Stimulated activated CD8-positive, alpha-beta memory T cell treated with anti-CD3 and anti-CD28 coated beads, Interleukin-4, amount 100 ng/mL, for 1 hour (primary cell): ENCODE measurements around the gene GAL3ST2.
"Not testable (repeated sequence)": the region's sequence is repeated elsewhere in the genome, so short reads cannot be mapped to it uniquely, and the experiment has no call there.

Experiments used
- DNase-seq, 2 donors: peaks; one replicate each; pipeline ENCODE4 v3.0.0-alpha.2; 2020; ENCODE audit warnings: low read depth in 2 of 2, low spot score in 1 of 2

Gene GAL3ST2

GRCh38 chr2:241767464-241768250 lies 9.0 kb upstream of the GAL3ST2 start:
- DNase-seq = no peak

GRCh38 chr2:241768251-241768711 lies 8.3 kb upstream of the GAL3ST2 start:
- no peak for DNase-seq

- DNase-seq = no peak
These were observed 7.8 kb upstream of the GAL3ST2 start for GRCh38 chr2:241768850-241769249.

- no peak for DNase-seq
These were observed 6.8 kb upstream of the GAL3ST2 start for GRCh38 chr2:241769819-241770184.

GRCh38 chr2:241770185-241770935 lies 6.3 kb upstream of the GAL3ST2 start:
- no peak for DNase-seq

- DNase-seq = no peak
These were observed 5.7 kb upstream of the GAL3ST2 start for GRCh38 chr2:241770936-241771285.

- no peak for DNase-seq
These were observed 5.1 kb upstream of the GAL3ST2 start for GRCh38 chr2:241771286-241772062.

- no peak for DNase-seq
These were observed 4.5 kb upstream of the GAL3ST2 start for GRCh38 chr2:241772063-241772499.

GRCh38 chr2:241773511-241774418 lies 2.9 kb upstream of the GAL3ST2 start:
- no peak for DNase-seq

- DNase-seq = no peak
These were observed 2.0 kb upstream of the GAL3ST2 start for GRCh38 chr2:241774419-241775222.

GRCh38 chr2:241775223-241776177 lies 1.1 kb upstream of the GAL3ST2 start:
- no peak for DNase-seq

- DNase-seq = no peak
These were observed 606 bp downstream of the GAL3ST2 start for GRCh38 chr2:241777170-241777685.

- no peak for DNase-seq
These were observed 1.3 kb downstream of the GAL3ST2 start for GRCh38 chr2:241777686-241778627.

- DNase-seq = no peak
These were observed 4.4 kb downstream of the GAL3ST2 start for GRCh38 chr2:241780939-241781569.

GRCh38 chr2:241782053-241782452 lies 5.4 kb downstream of the GAL3ST2 start:
- DNase-seq = not testable (repeated sequence)

- no peak for DNase-seq
These were observed 11.5 kb downstream of the GAL3ST2 start for GRCh38 chr2:241788135-241788534.

GRCh38 chr2:241788572-241788971 lies 11.9 kb downstream of the GAL3ST2 start:
- no peak for DNase-seq
